ENCODE measurements around the gene KRT14.

DNA sequence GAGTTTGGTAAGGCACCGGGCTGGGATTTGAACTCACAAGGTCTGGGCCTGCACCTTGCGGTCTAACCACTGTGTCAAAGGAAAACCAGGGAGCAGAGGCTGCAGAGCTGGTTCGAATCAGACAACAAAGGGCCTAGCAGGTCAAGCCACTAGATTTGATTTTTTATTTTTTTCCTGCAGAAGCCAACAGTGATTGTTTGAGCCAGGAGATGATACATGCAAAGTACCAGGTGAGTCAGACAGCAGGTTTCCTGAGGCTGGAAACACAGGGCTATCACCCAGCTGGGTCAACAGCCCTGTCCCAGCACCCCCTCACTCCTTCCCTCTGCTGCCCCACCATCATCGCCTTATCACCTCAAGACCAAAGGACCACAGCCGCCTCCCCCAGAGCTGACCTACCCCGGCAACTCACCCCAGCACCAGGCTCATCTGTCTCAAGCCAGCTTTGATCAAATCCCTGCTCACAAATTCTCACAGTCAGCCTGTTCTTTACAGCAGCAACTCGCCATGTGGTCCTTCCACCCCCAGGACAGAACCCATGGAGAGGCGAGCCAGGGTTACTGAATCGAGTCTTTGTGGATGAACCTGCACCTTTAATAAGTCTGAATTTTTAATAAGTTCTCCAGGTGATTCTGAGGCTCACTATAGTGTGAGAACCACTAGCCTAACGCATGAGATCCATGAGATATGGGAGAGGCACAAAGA is 45.6 kb downstream of the KRT14 start:
- TF ChIP-seq, protein P1, sequence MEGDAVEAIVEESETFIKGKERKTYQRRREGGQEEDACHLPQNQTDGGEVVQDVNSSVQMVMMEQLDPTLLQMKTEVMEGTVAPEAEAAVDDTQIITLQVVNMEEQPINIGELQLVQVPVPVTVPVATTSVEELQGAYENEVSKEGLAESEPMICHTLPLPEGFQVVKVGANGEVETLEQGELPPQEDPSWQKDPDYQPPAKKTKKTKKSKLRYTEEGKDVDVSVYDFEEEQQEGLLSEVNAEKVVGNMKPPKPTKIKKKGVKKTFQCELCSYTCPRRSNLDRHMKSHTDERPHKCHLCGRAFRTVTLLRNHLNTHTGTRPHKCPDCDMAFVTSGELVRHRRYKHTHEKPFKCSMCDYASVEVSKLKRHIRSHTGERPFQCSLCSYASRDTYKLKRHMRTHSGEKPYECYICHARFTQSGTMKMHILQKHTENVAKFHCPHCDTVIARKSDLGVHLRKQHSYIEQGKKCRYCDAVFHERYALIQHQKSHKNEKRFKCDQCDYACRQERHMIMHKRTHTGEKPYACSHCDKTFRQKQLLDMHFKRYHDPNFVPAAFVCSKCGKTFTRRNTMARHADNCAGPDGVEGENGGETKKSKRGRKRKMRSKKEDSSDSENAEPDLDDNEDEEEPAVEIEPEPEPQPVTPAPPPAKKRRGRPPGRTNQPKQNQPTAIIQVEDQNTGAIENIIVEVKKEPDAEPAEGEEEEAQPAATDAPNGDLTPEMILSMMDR (IDR thresholded peaks at IDR 0.05): no peak
- TF ChIP-seq, protein P2, sequence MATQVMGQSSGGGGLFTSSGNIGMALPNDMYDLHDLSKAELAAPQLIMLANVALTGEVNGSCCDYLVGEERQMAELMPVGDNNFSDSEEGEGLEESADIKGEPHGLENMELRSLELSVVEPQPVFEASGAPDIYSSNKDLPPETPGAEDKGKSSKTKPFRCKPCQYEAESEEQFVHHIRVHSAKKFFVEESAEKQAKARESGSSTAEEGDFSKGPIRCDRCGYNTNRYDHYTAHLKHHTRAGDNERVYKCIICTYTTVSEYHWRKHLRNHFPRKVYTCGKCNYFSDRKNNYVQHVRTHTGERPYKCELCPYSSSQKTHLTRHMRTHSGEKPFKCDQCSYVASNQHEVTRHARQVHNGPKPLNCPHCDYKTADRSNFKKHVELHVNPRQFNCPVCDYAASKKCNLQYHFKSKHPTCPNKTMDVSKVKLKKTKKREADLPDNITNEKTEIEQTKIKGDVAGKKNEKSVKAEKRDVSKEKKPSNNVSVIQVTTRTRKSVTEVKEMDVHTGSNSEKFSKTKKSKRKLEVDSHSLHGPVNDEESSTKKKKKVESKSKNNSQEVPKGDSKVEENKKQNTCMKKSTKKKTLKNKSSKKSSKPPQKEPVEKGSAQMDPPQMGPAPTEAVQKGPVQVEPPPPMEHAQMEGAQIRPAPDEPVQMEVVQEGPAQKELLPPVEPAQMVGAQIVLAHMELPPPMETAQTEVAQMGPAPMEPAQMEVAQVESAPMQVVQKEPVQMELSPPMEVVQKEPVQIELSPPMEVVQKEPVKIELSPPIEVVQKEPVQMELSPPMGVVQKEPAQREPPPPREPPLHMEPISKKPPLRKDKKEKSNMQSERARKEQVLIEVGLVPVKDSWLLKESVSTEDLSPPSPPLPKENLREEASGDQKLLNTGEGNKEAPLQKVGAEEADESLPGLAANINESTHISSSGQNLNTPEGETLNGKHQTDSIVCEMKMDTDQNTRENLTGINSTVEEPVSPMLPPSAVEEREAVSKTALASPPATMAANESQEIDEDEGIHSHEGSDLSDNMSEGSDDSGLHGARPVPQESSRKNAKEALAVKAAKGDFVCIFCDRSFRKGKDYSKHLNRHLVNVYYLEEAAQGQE (IDR thresholded peaks at IDR 0.05; ENCODE audit: insufficient read depth in 1 of 2, low read depth in 2 of 2, low read length in 1 of 2): no peak
- TF ChIP-seq POLR2AphosphoS5 (IDR thresholded peaks at IDR 0.05; ENCODE audit: low read depth, low read length) (no peak), SIN3A (IDR thresholded peaks at IDR 0.05; ENCODE audit: borderline replicate concordance, insufficient read depth, low read depth, low read length) (no peak), TCF7L2 (IDR thresholded peaks at IDR 0.05; ENCODE audit: low read depth, low read length) (no peak)

Data from Panc1 (cell line).